GM12878 (cell line): ENCODE results near the gene PPP1R14B. TPM values are rescaled to one million over a fixed set of nuclear protein-coding genes. Genes with fewer than 3 reads are reported as not detected.

Experiments
- ASH2L ChIP-seq: fragments of 300-600, 200-600 bp; sonication (generic); IDR thresholded peaks from 2 replicates; pipeline ENCODE4 v1.6.1; 2017; ENCODE audit warnings: low read depth, mild to moderate bottlenecking, borderline replicate concordance
- BCL11A ChIP-seq: IDR thresholded peaks from 2 replicates; pipeline ENCODE4 v1.6.1; 2011; ENCODE audit warnings: low read depth, low read length
- BMI1 ChIP-seq: fragments of 450-650 bp; IDR thresholded peaks from 2 replicates; pipeline ENCODE4 v1.6.1; 2016; ENCODE audit warnings: mild to moderate bottlenecking, moderate library complexity, borderline replicate concordance
- CBX5 ChIP-seq: sonication (generic); IDR thresholded peaks from 2 replicates; pipeline ENCODE4 v1.6.1; 2016; ENCODE audit warnings: low read depth, moderate library complexity, mild to moderate bottlenecking, inconsistent platforms
- GABPA ChIP-seq: IDR thresholded peaks from 2 replicates; pipeline ENCODE4 v1.6.1; 2014; ENCODE audit warnings: antibody characterized with exemption, low read depth, mild to moderate bottlenecking, inconsistent platforms
- JUNB ChIP-seq: IDR thresholded peaks from 2 replicates; pipeline ENCODE4 v1.6.1; 2016; ENCODE audit warnings: antibody characterized with exemption, mild to moderate bottlenecking
- NFIC ChIP-seq: IDR thresholded peaks from 2 replicates; pipeline ENCODE4 v1.6.1; 2012; ENCODE audit warnings: low read depth, mild to moderate bottlenecking, inconsistent platforms, low read length, moderate library complexity
- NFXL1 ChIP-seq: fragments of 450-650 bp; IDR thresholded peaks from 2 replicates; pipeline ENCODE4 v1.6.1; 2017; ENCODE audit warnings: antibody characterized with exemption, mild to moderate bottlenecking, borderline replicate concordance
- POLR2A ChIP-seq: IDR thresholded peaks from 2 replicates; pipeline ENCODE4 v1.6.1; 2011; ENCODE audit warnings: low read depth, mild to moderate bottlenecking, low read length
- POLR2AphosphoS5 ChIP-seq: IDR thresholded peaks from 2 replicates; pipeline ENCODE4 v1.6.1; 2011; ENCODE audit warnings: mild to moderate bottlenecking, low read length, inconsistent platforms
- RAD51 ChIP-seq: fragments of 450-650 bp; IDR thresholded peaks from 2 replicates; pipeline ENCODE4 v1.6.1; 2016; ENCODE audit warnings: moderate library complexity, mild to moderate bottlenecking, inconsistent platforms
- RB1 ChIP-seq: fragments of 450-650 bp; formaldehyde crosslinking; IDR thresholded peaks from 2 replicates; pipeline ENCODE4 v1.6.1; 2017; ENCODE audit warnings: mild to moderate bottlenecking, borderline replicate concordance
- RBBP5 ChIP-seq: fragments of 200-600 bp; sonication (generic); conservative IDR thresholded peaks from 2 replicates; pipeline ENCODE4 v1.6.1; 2016
- RELA ChIP-seq: fragments of 450-650 bp; IDR thresholded peaks from 2 replicates; pipeline ENCODE4 v1.8.0; 2014; ENCODE audit warnings: borderline replicate concordance; ENCODE audit not compliant: partially characterized antibody
- TARDBP ChIP-seq: IDR thresholded peaks from 2 replicates; pipeline ENCODE4 v1.6.1; 2016; ENCODE audit warnings: borderline replicate concordance
- TCF3 ChIP-seq: IDR thresholded peaks from 2 replicates; pipeline ENCODE4 v1.6.1; 2012; ENCODE audit warnings: low read depth, mild to moderate bottlenecking, low read length, borderline replicate concordance; ENCODE audit not compliant: insufficient read depth
- TCF7 ChIP-seq: IDR thresholded peaks from 2 replicates; pipeline ENCODE4 v1.6.1; 2014; ENCODE audit warnings: antibody characterized with exemption, borderline replicate concordance
- YY1 ChIP-seq: IDR thresholded peaks from 2 replicates; pipeline ENCODE4 v1.6.1; 2011; ENCODE audit warnings: low read depth, mild to moderate bottlenecking, low read length
- polyA plus RNA-seq, 11 experiments: library from polyadenylated mRNA; depleted of rRNA in 4 of 11; unstranded in 6 of 11; stranded (reverse) in 5 of 11; fragments of >200 nt; fragmentation: Nextera tagmentation in 4 of 11; fragmentation: Illumina TruSeq in 1 of 11; extraction: Ambion mirVana in 4 of 11; extraction: Trizol in 1 of 11; gene quantifications; 1 replicate in 1 of 11; 2 replicates in 10 of 11; pipeline versions ENCODE4 v1.2.1 to v1.2.3, GENCODE V29; 2011 to 2016; ENCODE audit warnings: inconsistent platforms in 2 of 11, missing spikeins in 2 of 11, low read depth in 1 of 11
- total RNA-seq, 4 experiments: library from RNA; depleted of rRNA in 3 of 4; stranded (reverse); fragments of >200 nt in 3 of 4; fragmentation: Illumina TruSeq in 1 of 4; extraction: Trizol in 1 of 4; gene quantifications; 2 replicates each; pipeline versions ENCODE4 v1.2.1 to v1.2.3, GENCODE V29; 2013 to 2021
- TF ChIP-seq, protein P1 (sequence below): fragments of 450-650 bp; IDR thresholded peaks from 2 replicates; pipeline ENCODE4 v1.6.1; 2017; ENCODE audit warnings: mild to moderate bottlenecking, moderate library complexity
- TF ChIP-seq, protein P2 (sequence below): IDR thresholded peaks from 2 replicates; pipeline ENCODE4 v1.6.1; 2011; ENCODE audit warnings: borderline replicate concordance, low read depth, mild to moderate bottlenecking, moderate library complexity, low read length; ENCODE audit not compliant: insufficient read depth, poor library complexity, severe bottlenecking
- TF ChIP-seq, protein P3 (sequence below): fragments of 450-650 bp; formaldehyde crosslinking; IDR thresholded peaks from 2 replicates; pipeline ENCODE4 v1.4.0; 2020; ENCODE audit warnings: mild to moderate bottlenecking, moderate library complexity
- TF ChIP-seq, protein P4 (sequence below): IDR thresholded peaks from 2 replicates; pipeline ENCODE4 v1.6.1; 2012; ENCODE audit warnings: low read depth, low read length, improper control_type of control experiment

The PPP1R14B gene
- total and polyA plus RNA-seq, 10 of the 15 experiments (the other 5 are each of a cell fraction or from before 2014, with no cell fraction given) = 8.4 to 283 (median 124) TPM

DNA sequence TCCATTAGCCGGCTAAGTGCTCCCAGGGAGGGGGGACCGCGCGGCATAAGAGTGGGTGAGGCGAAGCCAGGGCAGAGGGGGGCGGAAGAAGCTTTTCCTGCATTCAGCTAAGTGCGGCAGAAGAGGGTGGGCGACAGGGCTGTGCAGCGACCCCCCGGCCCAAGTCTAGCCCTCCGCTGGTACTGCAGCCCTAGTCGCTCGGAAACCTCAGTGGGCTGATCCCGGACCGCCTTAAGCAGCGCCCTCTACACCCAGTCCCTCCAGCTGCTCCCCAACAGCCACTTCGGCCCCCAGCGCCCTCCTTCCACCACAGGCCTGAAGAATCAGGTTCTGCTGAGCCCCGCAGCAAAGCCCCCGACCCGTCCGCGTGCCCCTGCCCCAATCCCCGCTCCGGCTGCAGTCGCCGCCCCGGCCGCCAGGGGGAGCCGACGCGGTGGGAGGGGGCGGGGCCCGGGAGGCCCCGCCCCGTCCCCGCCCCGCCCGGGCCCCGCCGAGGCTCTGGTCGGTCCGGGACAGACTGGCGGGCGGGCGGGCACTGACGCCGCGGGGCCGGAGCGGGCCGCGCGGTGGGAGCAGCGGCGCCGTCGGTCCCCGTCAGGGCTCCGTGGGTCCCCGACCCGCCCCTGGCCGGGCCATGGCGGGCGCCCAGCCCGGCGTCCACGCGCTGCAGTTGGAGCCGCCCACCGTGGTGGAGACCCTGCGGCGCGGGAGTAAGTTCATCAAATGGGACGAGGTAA lies 4.4 kb upstream of the PPP1R14B start, which contains the start of gene PLCB3 (continued):
- TF ChIP-seq, protein P1, sequence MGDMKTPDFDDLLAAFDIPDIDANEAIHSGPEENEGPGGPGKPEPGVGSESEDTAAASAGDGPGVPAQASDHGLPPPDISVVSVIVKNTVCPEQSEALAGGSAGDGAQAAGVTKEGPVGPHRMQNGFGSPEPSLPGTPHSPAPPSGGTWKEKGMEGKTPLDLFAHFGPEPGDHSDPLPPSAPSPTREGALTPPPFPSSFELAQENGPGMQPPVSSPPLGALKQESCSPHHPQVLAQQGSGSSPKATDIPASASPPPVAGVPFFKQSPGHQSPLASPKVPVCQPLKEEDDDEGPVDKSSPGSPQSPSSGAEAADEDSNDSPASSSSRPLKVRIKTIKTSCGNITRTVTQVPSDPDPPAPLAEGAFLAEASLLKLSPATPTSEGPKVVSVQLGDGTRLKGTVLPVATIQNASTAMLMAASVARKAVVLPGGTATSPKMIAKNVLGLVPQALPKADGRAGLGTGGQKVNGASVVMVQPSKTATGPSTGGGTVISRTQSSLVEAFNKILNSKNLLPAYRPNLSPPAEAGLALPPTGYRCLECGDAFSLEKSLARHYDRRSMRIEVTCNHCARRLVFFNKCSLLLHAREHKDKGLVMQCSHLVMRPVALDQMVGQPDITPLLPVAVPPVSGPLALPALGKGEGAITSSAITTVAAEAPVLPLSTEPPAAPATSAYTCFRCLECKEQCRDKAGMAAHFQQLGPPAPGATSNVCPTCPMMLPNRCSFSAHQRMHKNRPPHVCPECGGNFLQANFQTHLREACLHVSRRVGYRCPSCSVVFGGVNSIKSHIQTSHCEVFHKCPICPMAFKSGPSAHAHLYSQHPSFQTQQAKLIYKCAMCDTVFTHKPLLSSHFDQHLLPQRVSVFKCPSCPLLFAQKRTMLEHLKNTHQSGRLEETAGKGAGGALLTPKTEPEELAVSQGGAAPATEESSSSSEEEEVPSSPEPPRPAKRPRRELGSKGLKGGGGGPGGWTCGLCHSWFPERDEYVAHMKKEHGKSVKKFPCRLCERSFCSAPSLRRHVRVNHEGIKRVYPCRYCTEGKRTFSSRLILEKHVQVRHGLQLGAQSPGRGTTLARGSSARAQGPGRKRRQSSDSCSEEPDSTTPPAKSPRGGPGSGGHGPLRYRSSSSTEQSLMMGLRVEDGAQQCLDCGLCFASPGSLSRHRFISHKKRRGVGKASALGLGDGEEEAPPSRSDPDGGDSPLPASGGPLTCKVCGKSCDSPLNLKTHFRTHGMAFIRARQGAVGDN = no peak
- TF ChIP-seq NFXL1 (no peak), YY1 (peak; percentile 60; the same call in 1 of the 2 replicates), ASH2L (no peak), TCF3 (no peak), BMI1 (no peak), TCF7 (no peak), POLR2AphosphoS5 (no peak), JUNB (no peak), BCL11A (no peak), POLR2A (peak; percentile 74), NFIC (no peak), RBBP5 (no peak), RB1 (no peak), CBX5 (no peak), RELA (no peak), TARDBP (no peak), GABPA (no peak), RAD51 (no peak)
- TF ChIP-seq, protein P2, sequence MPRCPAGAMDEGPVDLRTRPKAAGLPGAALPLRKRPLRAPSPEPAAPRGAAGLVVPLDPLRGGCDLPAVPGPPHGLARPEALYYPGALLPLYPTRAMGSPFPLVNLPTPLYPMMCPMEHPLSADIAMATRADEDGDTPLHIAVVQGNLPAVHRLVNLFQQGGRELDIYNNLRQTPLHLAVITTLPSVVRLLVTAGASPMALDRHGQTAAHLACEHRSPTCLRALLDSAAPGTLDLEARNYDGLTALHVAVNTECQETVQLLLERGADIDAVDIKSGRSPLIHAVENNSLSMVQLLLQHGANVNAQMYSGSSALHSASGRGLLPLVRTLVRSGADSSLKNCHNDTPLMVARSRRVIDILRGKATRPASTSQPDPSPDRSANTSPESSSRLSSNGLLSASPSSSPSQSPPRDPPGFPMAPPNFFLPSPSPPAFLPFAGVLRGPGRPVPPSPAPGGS = no peak
- TF ChIP-seq, protein P3, sequence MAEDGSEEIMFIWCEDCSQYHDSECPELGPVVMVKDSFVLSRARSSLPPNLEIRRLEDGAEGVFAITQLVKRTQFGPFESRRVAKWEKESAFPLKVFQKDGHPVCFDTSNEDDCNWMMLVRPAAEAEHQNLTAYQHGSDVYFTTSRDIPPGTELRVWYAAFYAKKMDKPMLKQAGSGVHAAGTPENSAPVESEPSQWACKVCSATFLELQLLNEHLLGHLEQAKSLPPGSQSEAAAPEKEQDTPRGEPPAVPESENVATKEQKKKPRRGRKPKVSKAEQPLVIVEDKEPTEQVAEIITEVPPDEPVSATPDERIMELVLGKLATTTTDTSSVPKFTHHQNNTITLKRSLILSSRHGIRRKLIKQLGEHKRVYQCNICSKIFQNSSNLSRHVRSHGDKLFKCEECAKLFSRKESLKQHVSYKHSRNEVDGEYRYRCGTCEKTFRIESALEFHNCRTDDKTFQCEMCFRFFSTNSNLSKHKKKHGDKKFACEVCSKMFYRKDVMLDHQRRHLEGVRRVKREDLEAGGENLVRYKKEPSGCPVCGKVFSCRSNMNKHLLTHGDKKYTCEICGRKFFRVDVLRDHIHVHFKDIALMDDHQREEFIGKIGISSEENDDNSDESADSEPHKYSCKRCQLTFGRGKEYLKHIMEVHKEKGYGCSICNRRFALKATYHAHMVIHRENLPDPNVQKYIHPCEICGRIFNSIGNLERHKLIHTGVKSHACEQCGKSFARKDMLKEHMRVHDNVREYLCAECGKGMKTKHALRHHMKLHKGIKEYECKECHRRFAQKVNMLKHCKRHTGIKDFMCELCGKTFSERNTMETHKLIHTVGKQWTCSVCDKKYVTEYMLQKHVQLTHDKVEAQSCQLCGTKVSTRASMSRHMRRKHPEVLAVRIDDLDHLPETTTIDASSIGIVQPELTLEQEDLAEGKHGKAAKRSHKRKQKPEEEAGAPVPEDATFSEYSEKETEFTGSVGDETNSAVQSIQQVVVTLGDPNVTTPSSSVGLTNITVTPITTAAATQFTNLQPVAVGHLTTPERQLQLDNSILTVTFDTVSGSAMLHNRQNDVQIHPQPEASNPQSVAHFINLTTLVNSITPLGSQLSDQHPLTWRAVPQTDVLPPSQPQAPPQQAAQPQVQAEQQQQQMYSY (CRISPR knock-in tag) = no peak
- TF ChIP-seq, protein P4, sequence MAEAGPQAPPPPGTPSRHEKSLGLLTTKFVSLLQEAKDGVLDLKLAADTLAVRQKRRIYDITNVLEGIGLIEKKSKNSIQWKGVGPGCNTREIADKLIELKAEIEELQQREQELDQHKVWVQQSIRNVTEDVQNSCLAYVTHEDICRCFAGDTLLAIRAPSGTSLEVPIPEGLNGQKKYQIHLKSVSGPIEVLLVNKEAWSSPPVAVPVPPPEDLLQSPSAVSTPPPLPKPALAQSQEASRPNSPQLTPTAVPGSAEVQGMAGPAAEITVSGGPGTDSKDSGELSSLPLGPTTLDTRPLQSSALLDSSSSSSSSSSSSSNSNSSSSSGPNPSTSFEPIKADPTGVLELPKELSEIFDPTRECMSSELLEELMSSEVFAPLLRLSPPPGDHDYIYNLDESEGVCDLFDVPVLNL = no peak
